ENCODE measurements around the gene SNAI1.

Gene SNAI1

GRCh38 chr20:49986049-49986448 lies 3.3 kb downstream of the SNAI1 start:
- no peak for TF ChIP-seq CTCF (IDR thresholded peaks at IDR 0.05; ENCODE audit: insufficient read depth, low read depth, low read length, missing control alignments)
- DNase-seq (ENCODE audit: low read depth): no peak
- no peak overlapping the region for H3K4me3 ChIP-seq (ENCODE audit: low read depth, low read length)

GRCh38 chr20:49987015-49987867 lies 4.5 kb downstream of the SNAI1 start:
- no peak for TF ChIP-seq CTCF (IDR thresholded peaks at IDR 0.05; ENCODE audit: insufficient read depth, low read depth, low read length, missing control alignments)
- DNase-seq (ENCODE audit: low read depth): no peak
- no peak overlapping the region for H3K4me3 ChIP-seq (ENCODE audit: low read depth, low read length)

GRCh38 chr20:49987868-49988690 lies 5.3 kb downstream of the SNAI1 start:
- H3K4me3 ChIP-seq (ENCODE audit: low read depth, low read length): no peak overlapping the region
- no peak for TF ChIP-seq CTCF (IDR thresholded peaks at IDR 0.05; ENCODE audit: insufficient read depth, low read depth, low read length, missing control alignments)
- no peak for DNase-seq (ENCODE audit: low read depth)

GRCh38 chr20:49989234-49990065 lies 6.7 kb downstream of the SNAI1 start:
- DNase-seq (ENCODE audit: low read depth): no peak
- no peak overlapping the region for H3K4me3 ChIP-seq (ENCODE audit: low read depth, low read length)
- TF ChIP-seq CTCF (IDR thresholded peaks at IDR 0.05; ENCODE audit: insufficient read depth, low read depth, low read length, missing control alignments): no peak

GRCh38 chr20:49990271-49990720 lies 7.5 kb downstream of the SNAI1 start:
- no peak overlapping the region for H3K4me3 ChIP-seq (ENCODE audit: low read depth, low read length)
- no peak for TF ChIP-seq CTCF (IDR thresholded peaks at IDR 0.05; ENCODE audit: insufficient read depth, low read depth, low read length, missing control alignments)
- no peak for DNase-seq (ENCODE audit: low read depth)

- no peak for TF ChIP-seq CTCF (IDR thresholded peaks at IDR 0.05; ENCODE audit: insufficient read depth, low read depth, low read length, missing control alignments)
- DNase-seq (ENCODE audit: low read depth): peak; percentile 23
- H3K4me3 ChIP-seq (ENCODE audit: low read depth, low read length): no peak overlapping the region
Observed at GRCh38 chr20:49993301-49993751, 10.5 kb downstream of the SNAI1 start.

Data from GM12865 (cell line).